A549 (cell line): ENCODE results near the gene XPNPEP3. TPM values are rescaled to one million over a fixed set of nuclear protein-coding genes. Genes with fewer than 3 reads are reported as not detected.
"Not testable (repeated sequence)": the region's sequence is repeated elsewhere in the genome, so short reads cannot be mapped to it uniquely, and the experiment has no call there.

Experiments used
- ATAC-seq, 2 experiments: fragments of 200-7000 bp in 1 of 2; fragments of >200 bp in 1 of 2; cut with Nextera tagmentation in 1 of 2; cut with Tn5 transposase in 1 of 2; 3 replicates each; pipeline versions ENCODE4 v1.8.0 to v1.9.1; 2018 to 2020; ENCODE audit warnings: mild to moderate bottlenecking in 1 of 2, moderate library complexity in 1 of 2
- CTCF ChIA-PET: fragments of 300-600 bp; sonication (Branson Sonifier 250); formaldehyde crosslinking; extraction: SDS; loops from one replicate; lab custom pipeline; 2021; ENCODE audit warnings: antibody characterized with exemption, inconsistent platforms; lab: Yijun Ruan, JAX
- POLR2A ChIA-PET: fragments of 350-600 bp; formaldehyde crosslinking; extraction: SDS; loops from one replicate; lab custom pipeline; 2021; ENCODE audit warnings: antibody characterized with exemption, inconsistent platforms; lab: Yijun Ruan, JAX
- DNase-seq, 2 experiments: peaks; one replicate each; pipeline versions ENCODE4 v3.0.0 to v3.0.0-alpha.2; 2011 to 2016; ENCODE audit warnings: low read depth in 1 of 2, low spot score in 1 of 2
- FAIRE-seq: peaks from 2 replicates; lab custom pipeline; 2011; peaks lifted over from hg19 to GRCh38; lab: Jason Lieb, UNC
- H3K27ac ChIP-seq, 2 experiments: fragments of >200 bp; sonication (Bioruptor Twin); formaldehyde crosslinking; 3 replicates each; pipeline ENCODE4 v1.5.1; 2016 to 2017
- H3K4me1 ChIP-seq: fragments of >200 bp; sonication (Bioruptor Twin); formaldehyde crosslinking; 3 replicates; pipeline ENCODE4 v1.6.1; 2016
- H3K4me2 ChIP-seq: fragments of >200 bp; sonication (Bioruptor Twin); formaldehyde crosslinking; 3 replicates; pipeline ENCODE4 v1.6.1; 2016
- H3K4me3 ChIP-seq: fragments of >200 bp; sonication (Bioruptor Twin); formaldehyde crosslinking; 3 replicates; pipeline ENCODE4 v1.5.1; 2016
- H3K9me3 ChIP-seq: fragments of >200 bp; sonication (Bioruptor Twin); formaldehyde crosslinking; 3 replicates; pipeline ENCODE4 v1.6.1; 2016
- CBX8 ChIP-seq: fragments of 200-600 bp; sonication (generic); IDR thresholded peaks from 2 replicates; pipeline ENCODE4 v1.6.1; 2016
- CEBPB ChIP-seq, 2 experiments: fragments of >200 bp in 1 of 2; sonication (Bioruptor Twin) in 1 of 2; formaldehyde crosslinking in 1 of 2; IDR thresholded peaks; 2 replicates each; pipeline ENCODE4 v1.6.1; 2012 to 2016
- CHD4 ChIP-seq: fragments of 200-600 bp; sonication (generic); IDR thresholded peaks from 2 replicates; pipeline ENCODE4 v1.6.1; 2016; ENCODE audit warnings: antibody characterized with exemption, mild to moderate bottlenecking, borderline replicate concordance
- EHMT2 ChIP-seq: fragments of 200-600 bp; sonication (generic); IDR thresholded peaks from 2 replicates; pipeline ENCODE4 v1.6.1; 2016; ENCODE audit warnings: antibody characterized with exemption, low read depth, mild to moderate bottlenecking, moderate library complexity
- EP300 ChIP-seq, 2 experiments: fragments of >200 bp; sonication (Bioruptor Twin); formaldehyde crosslinking; IDR thresholded peaks; 2 replicates in 1 of 2; 3 replicates in 1 of 2; pipeline ENCODE4 v1.6.1; 2016 to 2017
- FOSL2 ChIP-seq, 2 experiments: fragments of 450-650 bp in 1 of 2; fragments of >200 bp in 1 of 2; sonication (Bioruptor Twin) in 1 of 2; formaldehyde crosslinking; IDR thresholded peaks; 2 replicates each; pipeline versions ENCODE4 v1.5.0 to v1.6.1; 2016 to 2020; ENCODE audit warnings: mild to moderate bottlenecking in 1 of 2, moderate library complexity in 1 of 2
- FOXS1 ChIP-seq: fragments of 250-450 bp; sonication (Bioruptor Pico); IDR thresholded peaks from 2 replicates; pipeline ENCODE4 v1.5.0; 2020; ENCODE audit warnings: mild to moderate bottlenecking, moderate library complexity
- HOXA7 ChIP-seq: fragments of 250-450 bp; sonication (Bioruptor Pico); IDR thresholded peaks from 2 replicates; pipeline ENCODE4 v1.5.0; 2020; ENCODE audit warnings: mild to moderate bottlenecking, moderate library complexity
- HOXB13 ChIP-seq: fragments of 250-450 bp; sonication (Bioruptor Pico); IDR thresholded peaks from 2 replicates; pipeline ENCODE4 v1.5.0; 2020; ENCODE audit warnings: low read depth, mild to moderate bottlenecking, moderate library complexity
- NFE2L2 ChIP-seq: fragments of 150-350 bp; conservative IDR thresholded peaks from 2 replicates; pipeline ENCODE4 v1.6.1; 2014; ENCODE audit warnings: low read length
- PHF8 ChIP-seq: fragments of 200-600 bp; sonication (generic); IDR thresholded peaks from 2 replicates; pipeline ENCODE4 v1.6.1; 2016; ENCODE audit warnings: low read depth, mild to moderate bottlenecking, antibody characterized with exemption, moderate library complexity, borderline replicate concordance
- POLR2AphosphoS2 ChIP-seq: conservative IDR thresholded peaks from 2 replicates; pipeline ENCODE4 v1.6.1; 2012; ENCODE audit warnings: low read length, improper control_type of control experiment, inconsistent platforms
- RFX5 ChIP-seq: fragments of 450-650 bp; IDR thresholded peaks from 2 replicates; pipeline ENCODE4 v1.7.1; 2014; ENCODE audit warnings: antibody characterized with exemption, mild to moderate bottlenecking, moderate library complexity
- RNF2 ChIP-seq: fragments of 200-600 bp; sonication (generic); IDR thresholded peaks from 2 replicates; pipeline ENCODE4 v1.6.1; 2016; ENCODE audit warnings: low read depth, mild to moderate bottlenecking, antibody characterized with exemption, moderate library complexity, borderline replicate concordance
- SREBF2 ChIP-seq: fragments of 450-650 bp; IDR thresholded peaks from 2 replicates; pipeline ENCODE4 v1.6.1; 2014; ENCODE audit warnings: mild to moderate bottlenecking, moderate library complexity
- ZFP36 ChIP-seq: fragments of 450-650 bp; IDR thresholded peaks from 2 replicates; pipeline ENCODE4 v1.6.1; 2014; ENCODE audit warnings: borderline replicate concordance; ENCODE audit not compliant: partially characterized antibody
- WGBS: methylation state at CpG from one replicate; pipeline ENCODE4 v1.1.6; 2017; ENCODE audit errors: missing lambda C conversion rate; 5-methylcytosine and 5-hydroxymethylcytosine counted together
- polyA plus RNA-seq, 4 experiments: library from polyadenylated mRNA; depleted of rRNA in 3 of 4; stranded (reverse); fragments of >200 nt; fragmentation: RNase III in 1 of 4; extraction: RNeasy Plus Mini Kit Qiagen cat#74134 plus additional on column Dnase treatment in 1 of 4; gene quantifications; 2 replicates in 3 of 4; 3 replicates in 1 of 4; pipeline ENCODE4 v1.2.3, GENCODE V29; 2011 to 2017
- TF ChIP-seq, protein P1 (sequence below): IDR thresholded peaks from 2 replicates; pipeline ENCODE4 v1.6.1; 2012
- TF ChIP-seq, protein P2 (sequence below): fragments of 250-450 bp; sonication (Bioruptor Pico); IDR thresholded peaks from 2 replicates; pipeline ENCODE4 v1.5.0; 2021; ENCODE audit warnings: mild to moderate bottlenecking, moderate library complexity, borderline replicate concordance
- TF ChIP-seq, protein P3 (sequence below): fragments of 250-450 bp; sonication (Bioruptor Pico); IDR thresholded peaks from 2 replicates; pipeline ENCODE4 v1.5.0; 2020; ENCODE audit warnings: low read depth, mild to moderate bottlenecking, moderate library complexity
- TF ChIP-seq, protein P4 (sequence below): fragments of 200-600 bp; sonication (generic); IDR thresholded peaks from 2 replicates; pipeline ENCODE4 v1.6.1; 2016; ENCODE audit warnings: antibody characterized with exemption, mild to moderate bottlenecking, moderate library complexity
- TF ChIP-seq, protein P5 (sequence below): fragments of >200 bp; sonication (Bioruptor Twin); formaldehyde crosslinking; IDR thresholded peaks from 3 replicates; pipeline ENCODE4 v1.6.1; 2016

The XPNPEP3 gene
- polyA plus RNA-seq, 2 of the 4 experiments (the other 2 are of a cell fraction), result 12.7 to 23.3 TPM

DNA sequence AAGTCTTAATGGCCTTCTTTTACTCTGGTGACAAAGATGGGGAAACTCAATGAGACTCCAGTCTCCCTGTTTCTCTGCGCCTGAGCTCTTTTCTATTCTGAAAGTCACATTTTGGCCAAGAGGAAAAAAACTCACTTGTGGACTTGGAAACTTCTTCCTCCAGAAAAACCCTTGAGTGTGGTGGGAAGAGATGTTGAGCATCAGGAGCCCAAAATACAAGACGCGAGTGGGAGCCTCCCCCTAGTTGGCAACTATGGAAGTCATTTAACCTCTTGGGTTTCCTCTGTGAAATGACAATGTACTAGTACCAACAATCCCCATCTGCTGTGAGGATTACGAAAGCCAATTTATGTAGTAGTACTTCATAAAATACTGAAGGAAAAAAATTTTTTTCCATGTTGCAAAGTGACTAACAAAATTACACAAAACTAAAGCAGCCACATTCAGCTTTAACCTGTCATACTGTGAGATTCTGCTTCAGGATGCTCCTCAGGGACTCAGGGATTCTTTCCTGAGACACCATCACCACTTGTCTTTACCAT is 37.3 kb upstream of the XPNPEP3 start:
- CTCF ChIA-PET, result interaction anchor here (0.6 to 1.4 kb wide), 4 partner anchors 42 to 174 kb away, joined by 3 to 4 read pairs (median 4); partner anchors contain the start of gene DNAJB7
- no peak for FAIRE-seq
- peak; percentile 40 to 49; a peak in 5 of 6 replicates for ATAC-seq

DNA sequence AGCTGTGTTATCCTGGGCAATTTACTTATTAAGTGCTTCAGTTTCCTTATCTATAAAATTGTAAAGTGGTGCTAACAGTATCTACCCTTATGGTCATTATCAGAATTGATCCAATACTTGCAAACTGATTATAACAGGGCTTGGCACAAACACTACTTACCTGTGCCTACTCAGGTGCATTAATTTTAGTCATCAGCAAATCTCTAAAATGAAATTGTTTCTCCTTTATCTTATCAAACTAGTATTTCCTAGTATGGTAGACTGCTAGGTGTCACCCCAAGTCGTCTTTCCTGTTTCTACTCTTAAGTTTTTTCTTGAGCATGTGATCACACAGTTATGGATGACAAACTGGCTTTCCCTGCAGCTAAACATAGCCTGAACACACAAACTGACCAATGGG is 33.5 kb upstream of the XPNPEP3 start:
- CTCF ChIA-PET, result interaction anchor here (0.6 kb wide), 2 partner anchors 31 to 460 kb away, joined by 3 to 4 read pairs; no protein-coding TSS in a partner anchor
- FAIRE-seq, result no peak
- POLR2A ChIA-PET, result no interaction called here
- Histone ChIP-seq H3K4me2 (no peak overlapping the region), H3K4me3 (no peak overlapping the region), H3K27ac (no peak overlapping the region), H3K9me3 (no peaks in the 10 kb centered on the region)
- DNase-seq, result no peak
- WGBS, result 89% methylated on average over 1 of the region's 1 CpG
- no peak for ATAC-seq
- TF ChIP-seq, protein P1, sequence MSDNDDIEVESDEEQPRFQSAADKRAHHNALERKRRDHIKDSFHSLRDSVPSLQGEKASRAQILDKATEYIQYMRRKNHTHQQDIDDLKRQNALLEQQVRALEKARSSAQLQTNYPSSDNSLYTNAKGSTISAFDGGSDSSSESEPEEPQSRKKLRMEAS, result no peak
- TF ChIP-seq EP300 (IDR thresholded peaks at IDR 0.05) (no peak), HOXA7 (CRISPR knock-in tag) (no peak), HOXB13 (CRISPR knock-in tag) (no peak), POLR2AphosphoS2 (no peak), CEBPB (IDR thresholded peaks at IDR 0.05) (no peak), PHF8 (no peak), CHD4 (no peak), FOSL2 (IDR thresholded peaks at IDR 0.05) (no peak), FOSL2 (CRISPR knock-in tag; IDR thresholded peaks at IDR 0.05) (no peak), SREBF2 (no peak), FOXS1 (CRISPR knock-in tag) (no peak), EHMT2 (no peak), NFE2L2 (no peak), CBX8 (no peak), RNF2 (no peak)
- TF ChIP-seq, protein P2, sequence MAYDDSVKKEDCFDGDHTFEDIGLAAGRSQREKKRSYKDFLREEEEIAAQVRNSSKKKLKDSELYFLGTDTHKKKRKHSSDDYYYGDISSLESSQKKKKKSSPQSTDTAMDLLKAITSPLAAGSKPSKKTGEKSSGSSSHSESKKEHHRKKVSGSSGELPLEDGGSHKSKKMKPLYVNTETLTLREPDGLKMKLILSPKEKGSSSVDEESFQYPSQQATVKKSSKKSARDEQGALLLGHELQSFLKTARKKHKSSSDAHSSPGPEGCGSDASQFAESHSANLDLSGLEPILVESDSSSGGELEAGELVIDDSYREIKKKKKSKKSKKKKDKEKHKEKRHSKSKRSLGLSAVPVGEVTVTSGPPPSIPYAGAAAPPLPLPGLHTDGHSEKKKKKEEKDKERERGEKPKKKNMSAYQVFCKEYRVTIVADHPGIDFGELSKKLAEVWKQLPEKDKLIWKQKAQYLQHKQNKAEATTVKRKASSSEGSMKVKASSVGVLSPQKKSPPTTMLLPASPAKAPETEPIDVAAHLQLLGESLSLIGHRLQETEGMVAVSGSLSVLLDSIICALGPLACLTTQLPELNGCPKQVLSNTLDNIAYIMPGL (CRISPR knock-in tag), result no peak
- TF ChIP-seq, protein P3, sequence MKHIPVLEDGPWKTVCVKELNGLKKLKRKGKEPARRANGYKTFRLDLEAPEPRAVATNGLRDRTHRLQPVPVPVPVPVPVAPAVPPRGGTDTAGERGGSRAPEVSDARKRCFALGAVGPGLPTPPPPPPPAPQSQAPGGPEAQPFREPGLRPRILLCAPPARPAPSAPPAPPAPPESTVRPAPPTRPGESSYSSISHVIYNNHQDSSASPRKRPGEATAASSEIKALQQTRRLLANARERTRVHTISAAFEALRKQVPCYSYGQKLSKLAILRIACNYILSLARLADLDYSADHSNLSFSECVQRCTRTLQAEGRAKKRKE (CRISPR knock-in tag), result no peak
- TF ChIP-seq, protein P4, sequence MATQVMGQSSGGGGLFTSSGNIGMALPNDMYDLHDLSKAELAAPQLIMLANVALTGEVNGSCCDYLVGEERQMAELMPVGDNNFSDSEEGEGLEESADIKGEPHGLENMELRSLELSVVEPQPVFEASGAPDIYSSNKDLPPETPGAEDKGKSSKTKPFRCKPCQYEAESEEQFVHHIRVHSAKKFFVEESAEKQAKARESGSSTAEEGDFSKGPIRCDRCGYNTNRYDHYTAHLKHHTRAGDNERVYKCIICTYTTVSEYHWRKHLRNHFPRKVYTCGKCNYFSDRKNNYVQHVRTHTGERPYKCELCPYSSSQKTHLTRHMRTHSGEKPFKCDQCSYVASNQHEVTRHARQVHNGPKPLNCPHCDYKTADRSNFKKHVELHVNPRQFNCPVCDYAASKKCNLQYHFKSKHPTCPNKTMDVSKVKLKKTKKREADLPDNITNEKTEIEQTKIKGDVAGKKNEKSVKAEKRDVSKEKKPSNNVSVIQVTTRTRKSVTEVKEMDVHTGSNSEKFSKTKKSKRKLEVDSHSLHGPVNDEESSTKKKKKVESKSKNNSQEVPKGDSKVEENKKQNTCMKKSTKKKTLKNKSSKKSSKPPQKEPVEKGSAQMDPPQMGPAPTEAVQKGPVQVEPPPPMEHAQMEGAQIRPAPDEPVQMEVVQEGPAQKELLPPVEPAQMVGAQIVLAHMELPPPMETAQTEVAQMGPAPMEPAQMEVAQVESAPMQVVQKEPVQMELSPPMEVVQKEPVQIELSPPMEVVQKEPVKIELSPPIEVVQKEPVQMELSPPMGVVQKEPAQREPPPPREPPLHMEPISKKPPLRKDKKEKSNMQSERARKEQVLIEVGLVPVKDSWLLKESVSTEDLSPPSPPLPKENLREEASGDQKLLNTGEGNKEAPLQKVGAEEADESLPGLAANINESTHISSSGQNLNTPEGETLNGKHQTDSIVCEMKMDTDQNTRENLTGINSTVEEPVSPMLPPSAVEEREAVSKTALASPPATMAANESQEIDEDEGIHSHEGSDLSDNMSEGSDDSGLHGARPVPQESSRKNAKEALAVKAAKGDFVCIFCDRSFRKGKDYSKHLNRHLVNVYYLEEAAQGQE, result no peak
- TF ChIP-seq, protein P5, sequence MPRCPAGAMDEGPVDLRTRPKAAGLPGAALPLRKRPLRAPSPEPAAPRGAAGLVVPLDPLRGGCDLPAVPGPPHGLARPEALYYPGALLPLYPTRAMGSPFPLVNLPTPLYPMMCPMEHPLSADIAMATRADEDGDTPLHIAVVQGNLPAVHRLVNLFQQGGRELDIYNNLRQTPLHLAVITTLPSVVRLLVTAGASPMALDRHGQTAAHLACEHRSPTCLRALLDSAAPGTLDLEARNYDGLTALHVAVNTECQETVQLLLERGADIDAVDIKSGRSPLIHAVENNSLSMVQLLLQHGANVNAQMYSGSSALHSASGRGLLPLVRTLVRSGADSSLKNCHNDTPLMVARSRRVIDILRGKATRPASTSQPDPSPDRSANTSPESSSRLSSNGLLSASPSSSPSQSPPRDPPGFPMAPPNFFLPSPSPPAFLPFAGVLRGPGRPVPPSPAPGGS, result no peak
- TF ChIP-seq, all 56 proteins: peak for 0
- H3K4me1 ChIP-seq, result peaks cover 8% of the 10 kb centered on the region; the same call in 1 of the 3 replicates

More for the DNA sequence above, 37.3 kb upstream of the XPNPEP3 start:
- peak overlapping the region; percentile 93 for H3K4me3 ChIP-seq
- H3K9me3 ChIP-seq, result no peaks in the 10 kb centered on the region
- H3K27ac ChIP-seq, result peak overlapping the region; percentile 92
- H3K4me2 ChIP-seq, result peak overlapping the region; percentile 96
- no peak for DNase-seq
- no peak for TF ChIP-seq RFX5
- 0 out of 4 replicates have a peak, but pooled peaks of 1 of the 2 experiments have one; percentile 24 for TF ChIP-seq CEBPB (IDR thresholded peaks at IDR 0.05)
- no peak for TF ChIP-seq ZFP36
- TF ChIP-seq, all 56 proteins: peak for 1
- peaks cover 19% of the 10 kb centered on the region; the same call in 2 of the 3 replicates for H3K4me1 ChIP-seq
- POLR2A ChIA-PET, result interaction anchor here (0.6 to 1.4 kb wide), 2 partner anchors 73 to 137 kb away, joined by 3 to 5 read pairs; no protein-coding TSS in a partner anchor
- 18% methylated on average over 4 of the region's 4 CpGs for WGBS

DNA sequence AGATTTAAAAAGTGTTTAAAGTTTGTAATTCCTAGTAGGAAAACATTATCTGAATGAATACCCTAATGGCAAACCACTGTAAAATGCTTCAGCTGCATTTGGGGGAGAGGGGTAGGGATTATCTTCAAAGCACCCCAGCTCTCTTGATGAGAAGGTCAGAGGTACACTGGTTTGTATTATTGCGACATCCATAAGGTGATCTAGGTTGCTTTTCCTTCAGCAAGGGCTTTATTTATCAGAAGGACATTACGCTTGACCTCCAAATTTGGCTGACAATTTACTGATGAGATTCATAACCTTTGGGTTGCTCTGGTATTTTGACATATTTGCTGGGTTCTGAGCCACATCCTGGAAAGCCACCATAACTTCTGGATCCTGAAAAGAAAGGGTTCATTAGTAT is 30.7 kb upstream of the XPNPEP3 start:
- POLR2A ChIA-PET, ATAC-seq, H3K27ac ChIP-seq, DNase-seq, H3K9me3 ChIP-seq, H3K4me3 ChIP-seq, H3K4me2 ChIP-seq, H3K4me1 ChIP-seq, FAIRE-seq: not testable (repeated sequence)
- 94% methylated on average over 2 of the region's 2 CpGs for WGBS
- CTCF ChIA-PET, result interaction anchor here (1.4 kb wide), 1 partner anchor 144 kb away, joined by 3 read pairs; no protein-coding TSS in a partner anchor
